HCT116 (cell line): ENCODE data around the gene ARSB. TPM values are rescaled to one million over a fixed set of nuclear protein-coding genes. Genes with fewer than 3 reads are reported as not detected.

Source experiments
- ATAC-seq: fragments of 200-7000 bp; cut with Tn5 transposase; 2 replicates; pipeline ENCODE4 v1.9.1; 2020; ENCODE audit warnings: mild to moderate bottlenecking, moderate library complexity
- BruUV-seq: library from RNA; stranded (reverse); fragments of 400-500 nt; replicated peaks from 2 replicates; lab custom pipeline; 2021; lab: Mats Ljungman, UMichigan
- CTCF ChIA-PET: fragments of 300-600 bp; sonication (Branson Sonifier 250); formaldehyde crosslinking; loops from one replicate; lab custom pipeline; 2021; ENCODE audit warnings: antibody characterized with exemption; lab: Charles Lee
- POLR2A ChIA-PET: fragments of 300-600, 350-600 bp; sonication (Branson Sonifier 250); formaldehyde crosslinking; loops from one replicate; lab custom pipeline; 2021; ENCODE audit warnings: antibody characterized with exemption; lab: Charles Lee
- RAD21 ChIA-PET, 2 experiments: fragments of 300-600 bp; sonication (Branson Sonifier 250); formaldehyde crosslinking; loops; one replicate each; lab custom pipeline; 2023; ENCODE audit warnings: low total read pairs in 2 of 2; ENCODE audit not compliant: uncharacterized antibody in 2 of 2, unreplicated experiment in 2 of 2, low non-redundant PET in 1 of 2; lab: Charles Lee
- DNase-seq: peaks from one replicate; pipeline ENCODE4 v3.0.0-alpha.2; 2010; ENCODE audit warnings: low read depth, low spot score
- H2AFZ ChIP-seq: fragments of 200-600 bp; shearing (Covaris generic), sonication (generic); 2 replicates; pipeline ENCODE4 v1.6.1; 2017; ENCODE audit warnings: low read depth, mixed run types, mixed read lengths, antibody characterized with exemption, low read length; ENCODE audit not compliant: poor library complexity, severe bottlenecking
- H3K27ac ChIP-seq: 2 replicates; pipeline ENCODE4 v1.5.1; 2012; ENCODE audit warnings: low read depth, low read length
- H3K27me3 ChIP-seq: fragments of 200-600 bp; sonication (generic); 2 replicates; pipeline ENCODE4 v1.6.1; 2016; ENCODE audit warnings: mixed run types, low read length, mixed read lengths; ENCODE audit not compliant: insufficient read depth
- H3K36me3 ChIP-seq, 2 experiments: fragments of 200-500 bp in 1 of 2; fragments of 200-600 bp in 1 of 2; sonication (Bioruptor generic) in 1 of 2; sonication (generic) in 1 of 2; 2 replicates each; pipeline versions ENCODE4 v1.5.1 to v1.6.1; 2014 to 2016; ENCODE audit warnings: low read length in 2 of 2, inconsistent platforms in 1 of 2, mixed read lengths in 1 of 2, mixed run types in 1 of 2; ENCODE audit not compliant: insufficient read depth in 2 of 2, control insufficient read depth in 1 of 2
- H3K4me1 ChIP-seq, 2 experiments: fragments of 200-600 bp in 1 of 2; sonication (generic) in 1 of 2; 2 replicates each; pipeline versions ENCODE4 v1.5.1 to v1.6.1; 2012 to 2017; ENCODE audit warnings: low read length in 2 of 2, inconsistent platforms in 1 of 2, mild to moderate bottlenecking in 1 of 2, mixed read lengths in 1 of 2, mixed run types in 1 of 2, moderate library complexity in 1 of 2; ENCODE audit not compliant: insufficient read depth in 2 of 2, control insufficient read depth in 1 of 2
- H3K4me2 ChIP-seq: fragments of 200-600 bp; sonication (generic); 2 replicates; pipeline ENCODE4 v1.6.1; 2017; ENCODE audit warnings: mixed run types, low read length, mixed read lengths
- H3K4me3 ChIP-seq, 2 experiments: fragments of 200-600 bp in 1 of 2; sonication (generic) in 1 of 2; replicated peaks in 1 of 2; 2 replicates each; pipeline ENCODE4 v1.5.1; 2011 to 2016; ENCODE audit warnings: low read length in 2 of 2, control low read depth in 1 of 2, low read depth in 1 of 2, mild to moderate bottlenecking in 1 of 2, mixed read lengths in 1 of 2, mixed run types in 1 of 2
- H3K79me2 ChIP-seq: fragments of 200-600 bp; sonication (generic); 2 replicates; pipeline ENCODE4 v1.6.1; 2017; ENCODE audit warnings: mild to moderate bottlenecking, mixed run types, low read length, moderate library complexity, mixed read lengths; ENCODE audit not compliant: insufficient read depth
- H3K9ac ChIP-seq: fragments of 200-600 bp; sonication (generic); 2 replicates; pipeline ENCODE4 v1.6.1; 2016; ENCODE audit warnings: low read length, mixed read lengths
- H3K9me2 ChIP-seq: fragments of 200-600 bp; sonication (generic), shearing (Covaris generic); 2 replicates; pipeline ENCODE4 v1.6.1; 2017; ENCODE audit warnings: mixed run types, mild to moderate bottlenecking, moderate library complexity; ENCODE audit not compliant: insufficient read depth
- H3K9me3 ChIP-seq, 2 experiments: fragments of 200-500 bp in 1 of 2; fragments of 200-600 bp in 1 of 2; sonication (Bioruptor generic) in 1 of 2; sonication (generic) in 1 of 2; 2 replicates each; pipeline ENCODE4 v1.6.1; 2014 to 2017; ENCODE audit warnings: low read length in 2 of 2, mixed read lengths in 2 of 2, inconsistent platforms in 1 of 2, low read depth in 1 of 2, mild to moderate bottlenecking in 1 of 2, mixed run types in 1 of 2, moderate library complexity in 1 of 2; ENCODE audit not compliant: control insufficient read depth in 1 of 2, insufficient read depth in 1 of 2
- H4K20me1 ChIP-seq: fragments of 200-600 bp; sonication (generic), shearing (Covaris generic); 2 replicates; pipeline ENCODE4 v1.6.1; 2017; ENCODE audit warnings: mixed run types, mild to moderate bottlenecking, moderate library complexity; ENCODE audit not compliant: insufficient read depth
- CBX3 ChIP-seq: IDR thresholded peaks from 2 replicates; pipeline ENCODE4 v1.6.1; 2012; ENCODE audit warnings: low read depth
- CEBPB ChIP-seq: IDR thresholded peaks from 2 replicates; pipeline ENCODE4 v1.6.1; 2012; ENCODE audit warnings: low read depth
- CTCF ChIP-seq, 3 experiments: fragments of 200-600 bp in 1 of 3; sonication (generic) in 1 of 3; IDR thresholded peaks in 2 of 3; conservative IDR thresholded peaks in 1 of 3; 2 replicates each; pipeline ENCODE4 v1.5.1; 2012 to 2017; ENCODE audit warnings: low read depth in 2 of 3, low read length in 2 of 3, antibody characterized with exemption in 1 of 3, borderline replicate concordance in 1 of 3, control low read depth in 1 of 3, mild to moderate bottlenecking in 1 of 3, mixed read lengths in 1 of 3, mixed run types in 1 of 3, moderate library complexity in 1 of 3; ENCODE audit not compliant: insufficient read depth in 1 of 3
- EZH2 ChIP-seq: fragments of 200-600 bp; sonication (generic); IDR thresholded peaks from 2 replicates; pipeline ENCODE4 v1.6.1; 2017; ENCODE audit warnings: antibody characterized with exemption, mixed run types
- EZH2phosphoT487 ChIP-seq: fragments of 200-600 bp; IDR thresholded peaks from 2 replicates; pipeline ENCODE4 v1.6.1; 2018; ENCODE audit warnings: antibody characterized with exemption, borderline replicate concordance
- JUND ChIP-seq: IDR thresholded peaks from 2 replicates; pipeline ENCODE4 v1.6.1; 2012
- POLR2AphosphoS5 ChIP-seq: IDR thresholded peaks from 2 replicates; pipeline ENCODE4 v1.6.1; 2011; ENCODE audit warnings: mild to moderate bottlenecking, low read depth, low read length, moderate library complexity
- SIN3A ChIP-seq: IDR thresholded peaks from 2 replicates; pipeline ENCODE4 v1.6.1; 2012; ENCODE audit warnings: low read depth
- TCF7L2 ChIP-seq: IDR thresholded peaks from 2 replicates; pipeline ENCODE4 v1.7.0; 2011; ENCODE audit warnings: borderline replicate concordance, inconsistent platforms; ENCODE audit not compliant: insufficient read depth, insufficient read length; ENCODE audit errors: extremely low read depth
- YY1 ChIP-seq: IDR thresholded peaks from 2 replicates; pipeline ENCODE4 v1.6.1; 2011; ENCODE audit warnings: low read length, low read depth, moderate library complexity, mild to moderate bottlenecking; ENCODE audit not compliant: insufficient replicate concordance; ENCODE audit errors: extremely low read depth
- ZNF274 ChIP-seq: fragments of 200-500 bp; sonication (Bioruptor generic); IDR thresholded peaks from 2 replicates; pipeline ENCODE4 v1.6.1; 2014; ENCODE audit warnings: mild to moderate bottlenecking, low read depth, low read length, inconsistent platforms
- intact Hi-C: fragments of 100-400 bp; cut with micrococcal nuclease; formaldehyde crosslinking; loops from 2 replicates; pipeline ENCODE4 v1.10.0; 2022
- total RNA-seq: library from RNA; stranded (reverse); gene quantifications from one replicate; pipeline ENCODE4 v1.2.1, GENCODE V29; 2021; ENCODE audit not compliant: unreplicated experiment

ARSB gene
- total RNA-seq, 1 experiment from 2014 or later = 4.8 TPM

DNA sequence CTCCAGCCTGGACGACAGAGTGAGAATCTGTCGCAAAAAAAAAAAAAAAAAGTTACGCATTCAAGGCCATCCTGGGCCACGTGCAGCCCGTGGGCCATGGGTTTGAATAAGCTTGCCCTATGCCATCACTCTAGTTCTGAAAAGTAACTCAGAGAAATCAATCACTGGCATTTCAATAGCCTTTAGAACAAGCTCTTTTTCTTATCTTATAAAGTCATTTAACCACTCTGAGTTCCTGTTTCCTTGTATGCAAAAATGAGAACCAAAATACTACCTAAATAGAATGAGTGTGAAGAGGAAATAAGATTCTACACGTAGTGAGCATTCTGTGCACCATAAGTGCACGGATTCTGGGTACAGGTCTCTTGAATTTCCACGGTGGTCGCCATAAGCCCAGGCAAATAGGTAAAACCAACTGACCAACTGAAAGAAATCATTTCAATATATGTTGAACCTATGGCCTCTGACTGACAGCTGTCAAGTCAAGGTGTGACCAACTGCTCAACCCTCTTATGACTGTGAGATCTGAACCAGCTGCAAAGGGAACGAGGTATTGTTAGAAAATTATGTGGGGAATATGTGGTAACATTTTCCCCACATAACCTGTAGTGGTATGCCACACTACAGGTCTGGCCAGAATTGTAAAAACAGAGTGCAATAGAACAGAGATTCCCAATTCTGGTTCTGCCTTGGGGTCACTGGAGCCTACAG, 192.6 kb downstream of the ARSB start:
- Histone ChIP-seq H3K9ac (no peak overlapping the region), H4K20me1 (no peaks in the 10 kb centered on the region), H3K27me3 (no peaks in the 10 kb centered on the region), H3K4me2 (no peak overlapping the region), H3K9me3 (no peaks in the 10 kb centered on the region), H3K4me3 (no peak overlapping the region), H3K9me2 (no peaks in the 10 kb centered on the region), H3K27ac (no peak overlapping the region), H3K79me2 (no peaks in the 10 kb centered on the region), H3K4me1 (no peaks in the 10 kb centered on the region), H3K36me3 (no peaks in the 10 kb centered on the region), H2AFZ (no peak overlapping the region)
- intact Hi-C loops = loop anchor here (10.0 kb wide), 1 partner anchor 148 kb away; the partner anchor contains the start of gene LHFPL2
- ATAC-seq = no peak
- no peak for DNase-seq
- RAD21 ChIA-PET = no interaction called here
- CTCF ChIA-PET = no interaction called here
- TF ChIP-seq JUND (no peak), SIN3A (no peak), ZNF274 (no peak), EZH2phosphoT487 (no peak), YY1 (no peak), CTCF (IDR thresholded peaks at IDR 0.05 in 2 of 3, conservative IDR thresholded peaks at IDR 0.05 in 1 of 3; ENCODE audit: borderline replicate concordance in 1 of 3, insufficient read depth in 1 of 3, low read depth in 2 of 3, low read length in 2 of 3) (no peak), POLR2AphosphoS5 (no peak), CEBPB (no peak), TCF7L2 (no peak), CBX3 (no peak), EZH2 (no peak)
- POLR2A ChIA-PET = no interaction called here
- no TSS peak for BruUV-seq
